Activated T-helper 17 cell treated with anti-CD3 and anti-CD28 coated beads, Interleukin-2, amount 50 U/mL, for 72 hours (primary cell): ENCODE data around the gene BEST2. TPM values are rescaled to one million over a fixed set of nuclear protein-coding genes. Genes with fewer than 3 reads are reported as not detected.

ENCODE experiments used
- ATAC-seq: fragments of 150-1000 bp; cut with Tn5 transposase; replicated peaks from 2 replicates; pipeline ENCODE4 v1.10.0; 2021; ENCODE audit warnings: mild to moderate bottlenecking, moderate library complexity
- H3K27ac Mint-ChIP-seq: one replicate; pipeline ENCODE4 v1.8.0; 2022; ENCODE audit warnings: mixed read lengths
- H3K27me3 Mint-ChIP-seq: one replicate; pipeline ENCODE4 v1.8.0; 2022; ENCODE audit warnings: mixed read lengths
- H3K36me3 Mint-ChIP-seq: one replicate; pipeline ENCODE4 v1.8.0; 2022; ENCODE audit warnings: low read depth, mild to moderate bottlenecking, mixed read lengths
- H3K4me1 Mint-ChIP-seq: one replicate; pipeline ENCODE4 v1.8.0; 2022; ENCODE audit warnings: mixed read lengths
- H3K4me3 Mint-ChIP-seq: one replicate; pipeline ENCODE4 v1.8.0; 2022; ENCODE audit warnings: mild to moderate bottlenecking, mixed read lengths
- H3K9me3 Mint-ChIP-seq: one replicate; pipeline ENCODE4 v1.8.0; 2022; ENCODE audit warnings: mixed read lengths
- total RNA-seq, 2 donors: library from RNA; stranded (reverse); gene quantifications; one replicate each; pipeline ENCODE4 v1.2.3, GENCODE V29; 2022

Gene BEST2
- total RNA-seq, 2 donors from 2014 or later = not detected

GRCh38 chr19:12802267-12803106 lies 50.9 kb downstream of the BEST2 start:
- H3K4me3 Mint-ChIP-seq = peak overlapping the region; percentile 83
- H3K4me1 Mint-ChIP-seq = peaks cover 14% of the 10 kb centered on the region
- H3K27ac Mint-ChIP-seq = peak overlapping the region; percentile 36
- no peak for ATAC-seq
- H3K36me3 Mint-ChIP-seq = peaks cover 49% of the 10 kb centered on the region
- H3K9me3 Mint-ChIP-seq = no peaks in the 10 kb centered on the region
- H3K27me3 Mint-ChIP-seq = no peaks in the 10 kb centered on the region

DNA sequence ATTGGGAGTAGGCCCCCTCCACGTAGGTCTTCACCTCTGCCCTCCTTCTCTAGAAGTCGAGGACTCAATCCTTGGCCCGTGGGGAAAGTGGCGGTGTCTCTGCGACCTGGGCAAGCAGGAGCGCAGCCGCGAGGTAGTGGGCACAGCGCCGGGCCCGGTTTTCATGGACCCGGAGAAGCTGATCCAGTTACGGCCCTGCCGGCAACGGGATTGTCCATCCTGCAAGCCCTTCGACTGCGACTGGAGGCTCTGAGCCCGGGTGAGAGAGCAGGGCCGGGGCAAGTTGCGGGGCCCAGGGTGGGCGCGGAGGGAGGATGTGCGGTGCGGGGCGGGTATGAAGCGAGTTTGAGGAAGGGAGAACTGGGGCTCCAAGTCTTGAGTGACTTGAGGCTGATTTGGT lies 52.5 kb downstream of the BEST2 start:
- Mint-ChIP-seq H3K4me3 (no peak overlapping the region), H3K27me3 (no peaks in the 10 kb centered on the region), H3K27ac (no peak overlapping the region), H3K9me3 (no peaks in the 10 kb centered on the region), H3K36me3 (peaks cover 51% of the 10 kb centered on the region), H3K4me1 (peaks cover 14% of the 10 kb centered on the region)
- no peak for ATAC-seq

DNA sequence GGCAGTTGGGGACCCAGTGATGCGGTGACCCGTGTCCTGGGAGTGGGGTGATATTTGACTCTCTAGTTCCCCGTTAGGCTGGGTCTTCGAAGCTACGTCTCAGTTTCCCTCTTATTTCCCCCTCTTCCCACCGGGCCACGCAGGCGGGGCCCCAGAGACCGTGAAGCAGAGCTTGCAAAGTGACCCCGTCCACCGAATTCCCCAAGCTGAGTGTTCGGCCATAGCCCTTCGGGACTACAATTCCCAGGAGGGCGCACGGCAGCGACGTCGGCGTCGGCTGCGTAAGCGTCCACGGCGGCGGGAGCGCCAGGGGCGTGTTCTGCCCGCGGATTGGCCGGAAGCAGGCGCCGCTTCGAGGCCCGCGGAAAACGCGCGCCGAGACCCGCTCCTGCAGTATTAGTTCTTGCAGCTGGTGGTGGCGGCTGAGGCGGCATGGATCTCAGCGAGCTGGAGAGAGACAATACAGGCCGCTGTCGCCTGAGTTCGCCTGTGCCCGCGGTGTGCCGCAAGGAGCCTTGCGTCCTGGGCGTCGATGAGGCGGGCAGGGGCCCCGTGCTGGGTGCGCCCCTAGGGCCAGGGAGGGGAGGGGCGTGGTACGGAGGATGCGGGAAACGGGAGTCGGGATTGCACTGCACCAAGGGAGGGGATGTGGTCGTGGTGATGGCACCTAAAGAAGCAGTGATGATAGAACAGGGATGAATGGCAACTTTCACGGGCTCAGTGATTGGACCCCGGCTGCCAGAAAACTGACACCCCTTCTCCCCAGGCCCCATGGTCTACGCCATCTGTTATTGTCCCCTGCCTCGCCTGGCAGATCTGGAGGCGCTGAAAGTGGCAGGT lies 54.9 kb downstream of the BEST2 start, which contains the start of gene RNASEH2A:
TSS of gene RNASEH2A (plus strand) at position 343 of the 840 bp plus-strand sequence. CDS start at position 433, 90 bp downstream.
- Mint-ChIP-seq H3K4me1 (peaks cover 14% of the 10 kb centered on the region), H3K27ac (peak within 1 kb of the TSS; percentile 94), H3K4me3 (peak within 1 kb of the TSS; percentile 95), H3K36me3 (peaks cover 47% of the 10 kb centered on the region), H3K27me3 (no peaks in the 10 kb centered on the region), H3K9me3 (no peaks in the 10 kb centered on the region)
- peak; percentile 92 for ATAC-seq

Other genes starting within 250 kb of the BEST2 start
- 1 to 10 TPM; 4.1 to 6.1 TPM for gene ZNF564, start 200.3 kb upstream of the BEST2 start, total RNA-seq
- gene ZNF490, start 141.0 kb upstream of the BEST2 start, total RNA-seq = 10 to 100 TPM in 1 of 2 donors, 1 to 10 TPM in 1; 7.3 to 11.1 TPM
- gene ZNF791, start 140.9 kb upstream of the BEST2 start, total RNA-seq = 10 to 100 TPM; 16.7 to 19.0 TPM
- gene MAN2B1, start 85.0 kb upstream of the BEST2 start, total RNA-seq = 100 to 1,000 TPM; 199 to 247 TPM
- 10 to 100 TPM; 17.7 to 30.4 TPM for gene WDR83, start 85.0 kb upstream of the BEST2 start, total RNA-seq
- gene DHPS, start 69.9 kb upstream of the BEST2 start, total RNA-seq = 100 to 1,000 TPM; 125 to 167 TPM
- gene GNG14, start 63.8 kb upstream of the BEST2 start, total RNA-seq = not detected
- 1 to 10 TPM; 4.7 to 9.9 TPM for gene FBXW9, start 55.2 kb upstream of the BEST2 start, total RNA-seq
- 100 to 1,000 TPM in 1 of 2 donors, 10 to 100 TPM in 1; 71.9 to 106 TPM for gene TNPO2, start 27.9 kb upstream of the BEST2 start, total RNA-seq
- 100 to 1,000 TPM; 135 to 172 TPM for gene TRIR, start 17.1 kb upstream of the BEST2 start, total RNA-seq
- gene GET3, start 14.3 kb upstream of the BEST2 start, total RNA-seq = 10 to 100 TPM; 37.7 to 66.6 TPM
- gene HOOK2, start 23.8 kb downstream of the BEST2 start, total RNA-seq = 10 to 100 TPM; 22.5 to 44.4 TPM
- 100 to 1,000 TPM; 328 to 586 TPM for gene JUNB, start 39.7 kb downstream of the BEST2 start, total RNA-seq
- 100 to 1,000 TPM; 307 to 415 TPM for gene PRDX2, start 50.0 kb downstream of the BEST2 start, total RNA-seq
- gene THSD8, start 50.3 kb downstream of the BEST2 start, total RNA-seq = 10 to 100 TPM; 25.5 to 32.7 TPM
- 10 to 100 TPM; 30.1 to 53.5 TPM for gene RNASEH2A, start 54.8 kb downstream of the BEST2 start, total RNA-seq
- not detected for gene RTBDN, start 82.8 kb downstream of the BEST2 start, total RNA-seq
- gene MAST1, start 86.7 kb downstream of the BEST2 start, total RNA-seq = 1 to 10 TPM; 2.4 to 2.6 TPM
- 10 to 100 TPM; 32.5 to 34.2 TPM for gene DNASE2, start 129.7 kb downstream of the BEST2 start, total RNA-seq
- under 1 TPM in 1 of 2 donors, not detected in 1; 0.61 TPM for gene KLF1, start 135.4 kb downstream of the BEST2 start, total RNA-seq
- gene GCDH, start 139.4 kb downstream of the BEST2 start, total RNA-seq = 10 to 100 TPM; 25.8 to 48.4 TPM
- 1 to 10 TPM; 1.6 to 6.2 TPM for gene SYCE2, start 167.5 kb downstream of the BEST2 start, total RNA-seq
- gene FARSA, start 181.9 kb downstream of the BEST2 start, total RNA-seq = 100 to 1,000 TPM in 1 of 2 donors, 10 to 100 TPM in 1; 87.9 to 130 TPM
- gene CALR, start 186.8 kb downstream of the BEST2 start, total RNA-seq = 100 to 1,000 TPM; 502 to 770 TPM
- gene RAD23A, start 194.1 kb downstream of the BEST2 start, total RNA-seq = 100 to 1,000 TPM; 129 to 156 TPM
- gene GADD45GIP1, start 205.4 kb downstream of the BEST2 start, total RNA-seq = 10 to 100 TPM; 17.0 to 27.9 TPM
- gene DAND5, start 217.8 kb downstream of the BEST2 start, total RNA-seq = under 1 TPM; 0.30 to 0.40 TPM
- 1 to 10 TPM in 1 of 2 donors, under 1 TPM in 1; 0.43 to 1.1 TPM for gene NFIX, start 243.7 kb downstream of the BEST2 start, total RNA-seq